ENCODE measurements around the gene SLC35E4. TPM values are rescaled to one million over a fixed set of nuclear protein-coding genes. Genes with fewer than 3 reads are reported as not detected.

SLC35E4 gene
- polyA plus RNA-seq, 1 experiment: 2.8 TPM

- no peak for DNase-seq (ENCODE audit: low read depth, low spot score)
- Histone ChIP-seq H3K27ac (ENCODE audit: low read depth, low read length) (no peak overlapping the region), H3K9me3 (ENCODE audit: control insufficient read depth, insufficient read depth, low read length) (no peaks in the 10 kb centered on the region; the same call in 1 of the 2 replicates), H3K4me3 (ENCODE audit: low read depth, low read length) (no peak overlapping the region), H3K27me3 (ENCODE audit: control insufficient read depth, insufficient read depth, low read length) (no peaks in the 10 kb centered on the region)
- ChIA-PET CTCF (no interaction called here), POLR2A (no interaction called here)
- TF ChIP-seq CTCF (IDR thresholded peaks at IDR 0.05; ENCODE audit: low read depth, low read length): no peak
Measured at GRCh38 chr22:30665786-30666185, 30.2 kb downstream of the SLC35E4 start.

- CTCF ChIA-PET: interaction anchor here (1.3 kb wide), 1 partner anchor 32 kb away, joined by 7 read pairs; the partner anchor contains the start of gene SLC35E4
- H3K9me3 ChIP-seq (ENCODE audit: control insufficient read depth, insufficient read depth, low read length): no peaks in the 10 kb centered on the region; the same call in 1 of the 2 replicates
- no peak for DNase-seq (ENCODE audit: low read depth, low spot score)
- no peaks in the 10 kb centered on the region for H3K27me3 ChIP-seq (ENCODE audit: control insufficient read depth, insufficient read depth, low read length)
- no peak overlapping the region for H3K27ac ChIP-seq (ENCODE audit: low read depth, low read length)
- POLR2A ChIA-PET: interaction anchor here (0.6 to 2.3 kb wide), 2 partner anchors 32 to 255 kb away, joined by 5 to 9 read pairs; partner anchors contain the start of gene SLC35E4
- peak overlapping the region; percentile 90 for H3K4me3 ChIP-seq (ENCODE audit: low read depth, low read length)
- no peak for TF ChIP-seq CTCF (IDR thresholded peaks at IDR 0.05; ENCODE audit: low read depth, low read length)
Measured at GRCh38 chr22:30667107-30667493, 31.5 kb downstream of the SLC35E4 start.

- ChIA-PET POLR2A (interaction anchor here (0.6 to 2.3 kb wide), 3 partner anchors 33 to 259 kb away, joined by 5 to 16 read pairs (median 9); partner anchors contain the start of gene SLC35E4), CTCF (interaction anchor here (1.0 to 1.3 kb wide), 2 partner anchors 33 to 87 kb away, joined by 3 to 7 read pairs; partner anchors contain the start of gene SLC35E4)
- Histone ChIP-seq H3K4me3 (ENCODE audit: low read depth, low read length) (peak within 1 kb of the TSS; percentile 90), H3K27ac (ENCODE audit: low read depth, low read length) (peak within 1 kb of the TSS; percentile 31), H3K27me3 (ENCODE audit: control insufficient read depth, insufficient read depth, low read length) (no peaks in the 10 kb centered on the region), H3K9me3 (ENCODE audit: control insufficient read depth, insufficient read depth, low read length) (no peaks in the 10 kb centered on the region; the same call in 1 of the 2 replicates)
- DNase-seq (ENCODE audit: low read depth, low spot score): peak; percentile 59
- peak; percentile 36 for TF ChIP-seq CTCF (IDR thresholded peaks at IDR 0.05; ENCODE audit: low read depth, low read length)
Measured at GRCh38 chr22:30667494-30668385, 32.2 kb downstream of the SLC35E4 start, which contains the start of gene DUSP18. DUSP18 (minus strand) TSS chr22:30667875; CDS start chr22:30664003, 3,872 bp downstream.

GRCh38 chr22:30668386-30668710 lies 32.8 kb downstream of the SLC35E4 start:
- Histone ChIP-seq H3K4me3 (ENCODE audit: low read depth, low read length) (peak overlapping the region; percentile 90), H3K27me3 (ENCODE audit: control insufficient read depth, insufficient read depth, low read length) (no peaks in the 10 kb centered on the region), H3K9me3 (ENCODE audit: control insufficient read depth, insufficient read depth, low read length) (no peaks in the 10 kb centered on the region; the same call in 1 of the 2 replicates), H3K27ac (ENCODE audit: low read depth, low read length) (peak overlapping the region; percentile 31)
- no peak for TF ChIP-seq CTCF (IDR thresholded peaks at IDR 0.05; ENCODE audit: low read depth, low read length)
- ChIA-PET POLR2A (interaction anchor here (2.3 kb wide), 1 partner anchor 33 kb away, joined by 9 read pairs; the partner anchor contains the start of gene SLC35E4), CTCF (interaction anchor here (0.6 to 1.6 kb wide), 3 partner anchors 18 to 87 kb away, joined by 3 to 5 read pairs (median 3); no protein-coding TSS in a partner anchor)
- no peak for DNase-seq (ENCODE audit: low read depth, low spot score)

- CTCF ChIA-PET: no interaction called here
- Histone ChIP-seq H3K27ac (ENCODE audit: low read depth, low read length) (no peak overlapping the region), H3K27me3 (ENCODE audit: control insufficient read depth, insufficient read depth, low read length) (peaks cover 3% of the 10 kb centered on the region), H3K9me3 (ENCODE audit: control insufficient read depth, insufficient read depth, low read length) (no peaks in the 10 kb centered on the region; the same call in 1 of the 2 replicates), H3K4me3 (ENCODE audit: low read depth, low read length) (no peak overlapping the region)
- TF ChIP-seq CTCF (IDR thresholded peaks at IDR 0.05; ENCODE audit: low read depth, low read length): no peak
- DNase-seq (ENCODE audit: low read depth, low spot score): no peak
- POLR2A ChIA-PET: no interaction called here
Measured at GRCh38 chr22:30671071-30671470, 35.5 kb downstream of the SLC35E4 start.
